NCI-H1694 treated with DMSO at 0.1 percent for 48 hours (cell line): ENCODE data around the gene CALML5.

ENCODE experiments used
- DNase-seq: peaks from one replicate; lab custom pipeline; 2025; lab: John Stamatoyannopoulos, UW

Gene CALML5

DNA sequence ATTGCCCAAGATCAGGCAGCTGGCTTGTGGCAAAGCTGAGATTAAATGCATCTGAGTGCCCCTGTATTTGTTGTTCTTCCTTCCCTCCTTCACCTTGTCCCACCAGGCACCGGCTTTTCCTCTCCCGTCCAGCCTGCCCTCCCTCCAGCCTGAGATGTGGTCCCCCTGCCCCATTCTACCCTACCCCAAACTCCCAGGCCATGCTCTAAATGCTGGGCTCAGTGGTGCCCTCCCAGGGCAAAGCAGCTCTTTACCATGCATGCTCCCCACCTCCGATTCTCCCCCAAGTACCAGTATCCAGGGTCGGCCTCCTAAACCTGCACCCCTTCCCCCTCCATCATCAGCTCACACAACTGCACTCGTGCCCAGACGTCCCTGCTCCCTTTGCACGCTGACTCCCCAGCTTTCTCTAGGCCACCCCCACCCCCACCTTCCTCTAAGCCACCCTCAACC, 36.5 kb downstream of the CALML5 start:
- DNase-seq, result no peak

DNA sequence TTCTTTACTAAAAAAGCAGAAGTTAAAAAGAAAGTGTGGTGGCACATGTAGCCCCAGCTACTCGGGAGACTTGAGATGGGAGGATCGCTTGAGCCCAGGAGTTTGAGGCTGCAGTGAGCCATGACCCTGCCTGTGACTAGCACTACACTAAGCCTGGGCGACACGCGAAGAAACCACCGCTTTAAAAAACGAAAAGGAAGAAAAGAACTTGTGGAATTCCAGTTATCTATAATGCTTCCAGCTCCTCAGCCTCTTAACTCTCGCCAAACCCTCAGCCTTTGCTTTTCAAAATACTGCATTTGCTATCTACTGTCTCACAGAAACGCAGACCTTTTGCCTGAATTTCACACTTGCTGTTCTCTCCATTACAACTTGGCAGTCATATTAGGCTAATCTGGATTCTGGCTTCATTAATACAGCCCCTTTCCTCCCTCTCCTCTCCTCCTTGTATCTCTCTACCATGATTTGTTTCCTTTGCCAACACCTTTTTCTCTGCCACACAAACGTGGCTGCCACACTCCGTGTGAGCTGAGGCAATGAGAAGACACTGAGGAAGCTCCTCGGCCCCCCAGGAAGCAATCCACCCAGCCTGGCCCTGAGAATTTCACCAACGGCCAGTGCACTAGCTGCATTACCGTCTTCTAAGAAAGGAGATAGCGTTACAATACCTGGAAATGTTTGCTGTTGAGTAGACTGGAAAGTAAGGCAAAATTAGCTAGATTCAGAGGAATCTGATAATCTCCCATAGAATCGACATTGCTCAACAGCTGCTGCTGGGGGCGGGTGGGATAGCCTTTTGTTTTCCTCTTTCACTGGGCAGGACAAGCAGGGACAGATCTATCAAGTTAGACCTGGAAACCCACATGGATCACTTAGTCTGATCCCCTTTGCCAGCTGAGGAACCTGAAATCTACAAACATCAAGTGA, 37.2 kb downstream of the CALML5 start:
- DNase-seq, result no peak

DNA sequence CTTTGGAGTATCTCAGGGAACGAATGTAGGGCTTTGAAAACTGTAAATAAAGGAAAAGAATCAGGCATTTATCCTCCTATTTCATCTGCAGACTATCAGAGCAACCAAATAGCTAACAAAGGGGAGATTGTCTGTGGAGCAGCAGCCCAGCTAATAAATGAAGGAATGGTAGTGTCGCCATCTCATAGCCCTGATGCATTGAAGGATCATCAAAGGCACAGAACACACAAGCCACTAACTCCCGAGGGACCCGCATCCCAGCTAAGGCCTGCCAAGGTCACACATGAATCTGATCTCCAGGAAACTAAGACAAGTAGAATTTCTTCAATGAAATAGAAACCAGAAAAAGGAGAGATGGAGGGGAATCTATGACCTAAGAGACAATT, 38.2 kb downstream of the CALML5 start:
- no peak for DNase-seq

DNA sequence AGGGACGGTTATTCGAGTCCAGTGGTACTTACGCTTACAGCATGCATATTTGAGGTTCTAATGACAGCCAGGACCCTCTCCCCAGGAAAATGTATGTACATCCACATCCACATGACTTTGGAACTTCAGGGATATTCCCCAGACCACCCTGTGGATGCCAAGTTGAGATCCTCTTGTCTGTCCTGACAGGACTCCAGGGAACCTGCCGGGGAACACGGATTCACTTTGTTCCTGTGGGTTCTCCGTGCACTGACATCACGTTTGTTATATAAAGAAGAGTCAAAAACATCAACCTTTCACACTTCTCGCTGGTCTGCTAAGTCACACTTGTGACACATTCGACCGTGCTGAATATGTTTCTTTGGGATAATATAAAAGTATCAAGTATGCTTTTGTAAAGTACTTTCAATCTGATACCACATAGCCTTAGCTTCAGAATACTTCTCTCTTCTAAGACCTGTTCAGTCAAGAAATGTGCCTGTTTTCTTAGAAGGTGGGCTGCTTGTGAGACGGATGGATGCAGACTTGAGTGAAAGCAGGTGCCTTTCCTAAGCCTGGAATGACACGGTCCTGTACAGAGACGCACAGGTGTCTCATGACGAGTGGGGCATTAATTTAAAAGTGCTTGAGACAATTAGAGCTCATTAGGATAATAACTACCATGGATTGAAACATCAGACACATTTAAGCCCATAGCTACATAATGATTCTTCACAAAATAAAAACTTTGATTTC, 38.7 kb downstream of the CALML5 start:
- DNase-seq, result no peak

DNA sequence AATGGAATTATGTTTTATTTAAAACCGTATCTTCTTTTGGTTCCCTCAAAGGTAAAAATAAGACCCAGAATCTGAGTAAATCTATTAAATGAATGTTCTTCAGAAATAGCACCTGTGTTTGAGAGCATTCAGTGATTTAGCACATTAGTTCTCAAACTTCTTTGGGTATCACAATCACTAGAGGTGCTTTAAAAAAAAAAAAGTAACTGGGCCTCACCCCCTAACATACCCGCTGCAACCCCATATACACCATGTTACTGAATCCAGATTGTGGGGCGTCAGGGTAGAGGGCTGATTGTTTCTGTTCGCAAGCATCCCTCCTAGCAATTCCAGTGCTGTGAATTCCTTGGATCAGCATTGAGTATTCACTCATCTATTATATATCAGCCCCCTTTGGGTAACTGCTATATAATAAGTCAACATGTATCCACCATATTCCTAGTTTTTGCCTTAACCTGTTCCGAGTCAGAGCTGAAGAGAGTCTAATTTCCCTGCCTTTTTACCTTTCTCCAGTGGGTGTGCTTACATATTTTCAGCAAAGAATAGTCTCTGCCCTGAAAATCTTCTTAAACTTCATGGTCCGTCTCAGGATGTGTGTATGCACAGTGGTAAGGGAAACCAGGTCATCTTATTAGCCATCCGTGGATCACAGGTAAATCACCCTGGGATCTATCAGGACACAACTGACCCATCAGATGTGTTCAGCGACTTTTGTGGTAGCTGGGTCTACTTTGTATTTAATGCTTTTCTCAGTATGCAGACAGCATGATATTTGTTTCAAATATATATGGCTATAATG, 40.2 kb downstream of the CALML5 start:
- DNase-seq, result no peak

DNA sequence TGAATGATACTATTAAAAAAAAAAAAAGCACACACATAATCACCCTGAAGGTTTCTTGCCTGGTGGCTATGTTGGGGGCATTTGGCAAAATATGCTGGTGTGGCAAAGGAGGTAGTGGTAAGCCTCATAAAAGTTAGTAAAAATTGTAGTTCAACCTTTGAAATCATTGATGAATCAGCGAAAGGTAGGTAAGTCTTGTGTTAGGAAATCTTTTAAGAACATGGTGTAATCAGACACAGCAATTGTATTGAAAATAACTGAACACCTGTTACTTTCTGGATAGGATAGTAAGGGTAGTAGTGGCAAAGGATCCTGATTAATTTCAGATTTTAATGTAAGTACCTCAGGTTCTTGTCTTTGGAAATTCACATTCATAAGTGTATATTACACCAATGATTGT, 40.9 kb downstream of the CALML5 start:
- no peak for DNase-seq

DNA sequence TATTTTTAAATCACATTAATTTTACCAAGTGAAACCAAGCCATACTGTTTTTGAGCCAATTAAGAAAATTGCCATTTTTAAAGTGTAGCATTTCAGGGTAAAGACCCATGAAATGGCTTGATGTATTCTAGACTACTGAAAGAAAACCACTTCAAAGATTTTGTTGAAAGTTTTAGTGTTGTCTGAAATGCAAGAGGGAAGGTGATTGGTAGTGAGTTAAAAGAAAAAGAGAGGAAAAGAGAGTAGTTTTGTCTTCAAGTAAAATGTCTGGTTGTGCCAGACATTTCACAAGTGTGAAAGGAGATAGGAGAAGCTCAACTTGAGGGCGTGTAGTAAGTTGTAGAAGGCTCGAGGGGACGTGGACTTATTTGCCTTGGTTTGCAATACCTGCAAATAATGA, 41.6 kb downstream of the CALML5 start:
- DNase-seq, result no peak

DNA sequence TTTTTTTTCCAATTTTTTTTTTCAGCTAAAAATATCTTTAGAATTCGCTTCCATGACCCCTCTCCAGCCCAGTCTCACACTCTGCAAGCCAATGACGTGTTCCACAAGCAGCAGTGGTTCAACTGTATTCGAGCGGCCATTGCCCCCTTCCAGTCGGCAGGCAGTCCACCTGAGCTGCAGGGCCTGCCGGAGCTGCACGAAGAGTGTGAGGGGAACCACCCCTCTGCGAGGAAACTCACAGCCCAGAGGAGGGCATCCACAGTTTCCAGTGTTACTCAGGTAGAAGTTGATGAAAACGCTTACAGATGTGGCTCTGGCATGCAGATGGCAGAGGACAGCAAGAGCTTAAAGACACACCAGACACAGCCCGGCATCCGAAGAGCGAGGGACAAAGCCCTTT, 42.8 kb downstream of the CALML5 start:
- no peak for DNase-seq

DNA sequence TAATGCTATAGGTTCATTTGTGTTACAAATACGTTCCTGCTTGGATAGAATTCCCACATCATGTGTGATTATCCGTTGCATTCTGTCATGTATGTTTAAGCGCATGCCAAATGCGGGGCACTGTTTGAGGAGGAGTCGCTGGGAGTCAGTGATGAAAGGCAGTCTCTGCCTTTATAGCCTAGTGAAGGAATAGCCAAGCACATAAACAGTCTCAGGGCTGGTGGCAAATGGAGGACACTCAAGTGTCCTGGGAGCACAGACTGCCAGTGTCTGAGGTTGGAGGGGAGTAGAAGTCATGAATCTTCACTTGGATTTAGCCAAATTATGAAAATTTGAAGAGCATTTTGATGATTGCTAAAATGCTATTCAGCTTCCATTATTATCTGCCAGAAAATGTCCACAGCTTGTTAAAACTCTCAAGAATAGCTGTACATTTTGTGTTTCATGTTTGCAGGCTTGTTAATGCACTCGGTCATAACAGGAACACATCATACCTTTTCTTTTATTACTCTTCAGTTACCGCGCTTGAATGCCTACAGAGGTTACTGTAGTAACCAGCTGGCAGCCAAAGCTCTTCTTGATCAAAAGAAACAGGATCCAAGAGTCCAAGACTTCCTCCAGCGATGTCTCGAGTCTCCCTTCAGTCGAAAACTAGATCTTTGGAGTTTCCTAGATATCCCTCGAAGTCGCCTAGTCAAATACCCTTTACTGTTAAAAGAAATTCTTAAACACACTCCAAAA, 45.5 kb downstream of the CALML5 start:
- no peak for DNase-seq

DNA sequence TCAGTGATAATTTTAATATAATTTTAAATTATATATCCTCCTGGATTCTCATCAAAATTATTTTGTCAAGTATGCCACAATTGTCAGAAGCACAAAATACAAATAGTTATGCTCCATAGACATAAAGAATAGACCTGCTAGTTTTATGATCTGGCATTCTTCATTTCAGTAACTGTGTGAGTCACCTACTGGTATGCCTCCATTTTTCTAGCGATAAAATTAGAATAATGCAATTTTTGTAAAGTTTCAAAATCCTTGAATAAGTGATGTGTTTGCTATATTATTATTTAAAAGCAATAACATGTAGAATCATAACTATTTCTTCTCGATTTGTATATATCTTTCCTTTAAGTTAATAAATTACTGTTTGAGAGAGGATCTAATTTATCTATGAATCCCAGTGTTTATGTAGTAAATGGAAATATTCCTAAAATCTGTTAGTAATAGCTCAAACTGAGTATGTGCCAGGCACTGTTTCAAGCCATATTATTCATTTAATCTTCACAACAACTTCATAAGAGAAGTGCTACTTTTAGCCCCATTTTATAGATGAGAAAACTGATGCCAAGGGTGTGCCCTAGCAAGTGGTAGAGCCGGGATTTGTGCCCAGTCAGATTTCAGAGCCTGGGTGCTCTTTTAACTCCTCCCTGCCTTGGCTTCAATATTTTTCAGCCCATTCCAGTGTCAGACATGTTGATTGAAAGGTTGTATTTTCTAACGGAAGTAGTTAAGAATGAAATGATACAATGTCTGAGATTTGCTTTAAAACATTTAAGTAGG, 48.6 kb downstream of the CALML5 start:
- no peak for DNase-seq

DNA sequence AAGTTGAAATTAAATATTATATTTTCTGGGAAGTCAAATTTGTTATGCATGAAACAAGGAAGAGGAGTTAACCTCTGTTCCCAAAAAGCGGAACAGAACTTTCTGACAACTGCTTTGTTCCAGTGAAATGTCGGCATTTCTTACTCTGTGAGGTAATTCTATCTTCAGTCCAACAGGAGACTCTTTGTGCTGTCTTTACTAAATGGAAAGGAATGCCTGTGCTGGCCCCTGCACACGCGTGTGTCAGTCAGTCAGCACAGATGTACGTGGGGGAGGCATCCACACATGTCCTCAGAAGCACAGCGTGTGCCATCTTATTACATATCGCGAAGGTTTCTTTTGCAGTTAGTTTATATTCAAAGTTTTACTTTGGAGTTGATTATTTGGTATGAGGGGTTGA, 49.5 kb downstream of the CALML5 start:
- DNase-seq, result no peak

DNA sequence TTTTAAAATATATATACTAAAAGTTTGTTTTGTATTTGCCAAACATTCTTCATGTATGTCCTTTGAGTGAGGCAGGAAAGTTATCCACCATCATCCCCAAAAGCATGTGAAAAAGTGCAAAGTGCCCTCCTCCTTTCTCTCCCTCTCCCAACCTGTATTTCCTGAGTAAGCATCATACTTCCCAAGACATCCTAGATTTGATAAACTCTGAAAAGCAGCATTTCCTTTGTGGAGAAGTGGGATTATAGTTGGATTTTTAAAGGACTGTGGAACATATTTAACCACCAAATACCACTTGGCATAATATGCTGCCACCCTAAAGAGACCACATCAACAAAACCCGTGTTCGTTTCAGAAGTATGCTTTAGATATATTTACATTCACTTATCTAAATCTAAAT, 50.1 kb downstream of the CALML5 start:
- DNase-seq, result no peak
